Osteocyte (in vitro differentiated cells): ENCODE results near the gene AKAP17A. TPM values are rescaled to one million over a fixed set of nuclear protein-coding genes. Genes with fewer than 3 reads are reported as not detected.
"Not testable (repeated sequence)": the region's sequence is repeated elsewhere in the genome, so short reads cannot be mapped to it uniquely, and the experiment has no call there.

Source experiments
- DNase-seq: peaks from one replicate; pipeline ENCODE4 v3.0.0; 2021; ENCODE audit warnings: mixed read lengths; ENCODE audit not compliant: unreplicated experiment; ENCODE audit errors: extremely low spot score
- H3K27ac Mint-ChIP-seq: one replicate; pipeline ENCODE4 v1.8.0; 2021; ENCODE audit warnings: mild to moderate bottlenecking, mixed read lengths; ENCODE audit not compliant: unreplicated experiment
- H3K27me3 Mint-ChIP-seq: one replicate; pipeline ENCODE4 v1.8.0; 2021; ENCODE audit warnings: mixed read lengths; ENCODE audit not compliant: unreplicated experiment
- H3K36me3 Mint-ChIP-seq: one replicate; pipeline ENCODE4 v1.8.0; 2021; ENCODE audit warnings: mixed read lengths; ENCODE audit not compliant: unreplicated experiment
- H3K4me1 Mint-ChIP-seq: one replicate; pipeline ENCODE4 v1.8.0; 2021; ENCODE audit warnings: mixed read lengths; ENCODE audit not compliant: unreplicated experiment
- H3K4me3 Mint-ChIP-seq: one replicate; pipeline ENCODE4 v1.8.0; 2021; ENCODE audit warnings: mild to moderate bottlenecking, moderate library complexity, mixed read lengths; ENCODE audit not compliant: unreplicated experiment
- H3K9me3 Mint-ChIP-seq: one replicate; pipeline ENCODE4 v1.8.0; 2021; ENCODE audit warnings: mixed read lengths; ENCODE audit not compliant: unreplicated experiment
- total RNA-seq: library from RNA; stranded (reverse); gene quantifications from 2 replicates; pipeline ENCODE4 v1.2.1, GENCODE V29; 2021
- TF ChIP-seq, protein P1 (sequence below): fragments of 200-600 bp; sonication (generic); IDR thresholded peaks from 2 replicates; pipeline ENCODE4 v1.5.0; 2021; ENCODE audit warnings: antibody characterized with exemption, mild to moderate bottlenecking, moderate library complexity

AKAP17A gene
- total RNA-seq, 1 donor from 2014 or later: 48.7 TPM

- H3K4me1 Mint-ChIP-seq: no peaks in the 10 kb centered on the region
- no peak for DNase-seq
- H3K27me3 Mint-ChIP-seq: no peaks in the 10 kb centered on the region
- no peak overlapping the region for H3K27ac Mint-ChIP-seq
- TF ChIP-seq, protein P1, sequence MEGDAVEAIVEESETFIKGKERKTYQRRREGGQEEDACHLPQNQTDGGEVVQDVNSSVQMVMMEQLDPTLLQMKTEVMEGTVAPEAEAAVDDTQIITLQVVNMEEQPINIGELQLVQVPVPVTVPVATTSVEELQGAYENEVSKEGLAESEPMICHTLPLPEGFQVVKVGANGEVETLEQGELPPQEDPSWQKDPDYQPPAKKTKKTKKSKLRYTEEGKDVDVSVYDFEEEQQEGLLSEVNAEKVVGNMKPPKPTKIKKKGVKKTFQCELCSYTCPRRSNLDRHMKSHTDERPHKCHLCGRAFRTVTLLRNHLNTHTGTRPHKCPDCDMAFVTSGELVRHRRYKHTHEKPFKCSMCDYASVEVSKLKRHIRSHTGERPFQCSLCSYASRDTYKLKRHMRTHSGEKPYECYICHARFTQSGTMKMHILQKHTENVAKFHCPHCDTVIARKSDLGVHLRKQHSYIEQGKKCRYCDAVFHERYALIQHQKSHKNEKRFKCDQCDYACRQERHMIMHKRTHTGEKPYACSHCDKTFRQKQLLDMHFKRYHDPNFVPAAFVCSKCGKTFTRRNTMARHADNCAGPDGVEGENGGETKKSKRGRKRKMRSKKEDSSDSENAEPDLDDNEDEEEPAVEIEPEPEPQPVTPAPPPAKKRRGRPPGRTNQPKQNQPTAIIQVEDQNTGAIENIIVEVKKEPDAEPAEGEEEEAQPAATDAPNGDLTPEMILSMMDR: no peak
- H3K9me3 Mint-ChIP-seq: peaks cover 8% of the 10 kb centered on the region
- H3K4me3 Mint-ChIP-seq: no peak overlapping the region
- no peaks in the 10 kb centered on the region for H3K36me3 Mint-ChIP-seq
Observed at GRCh38 chrX:1551959-1552546, 39.4 kb upstream of the AKAP17A start.

DNA sequence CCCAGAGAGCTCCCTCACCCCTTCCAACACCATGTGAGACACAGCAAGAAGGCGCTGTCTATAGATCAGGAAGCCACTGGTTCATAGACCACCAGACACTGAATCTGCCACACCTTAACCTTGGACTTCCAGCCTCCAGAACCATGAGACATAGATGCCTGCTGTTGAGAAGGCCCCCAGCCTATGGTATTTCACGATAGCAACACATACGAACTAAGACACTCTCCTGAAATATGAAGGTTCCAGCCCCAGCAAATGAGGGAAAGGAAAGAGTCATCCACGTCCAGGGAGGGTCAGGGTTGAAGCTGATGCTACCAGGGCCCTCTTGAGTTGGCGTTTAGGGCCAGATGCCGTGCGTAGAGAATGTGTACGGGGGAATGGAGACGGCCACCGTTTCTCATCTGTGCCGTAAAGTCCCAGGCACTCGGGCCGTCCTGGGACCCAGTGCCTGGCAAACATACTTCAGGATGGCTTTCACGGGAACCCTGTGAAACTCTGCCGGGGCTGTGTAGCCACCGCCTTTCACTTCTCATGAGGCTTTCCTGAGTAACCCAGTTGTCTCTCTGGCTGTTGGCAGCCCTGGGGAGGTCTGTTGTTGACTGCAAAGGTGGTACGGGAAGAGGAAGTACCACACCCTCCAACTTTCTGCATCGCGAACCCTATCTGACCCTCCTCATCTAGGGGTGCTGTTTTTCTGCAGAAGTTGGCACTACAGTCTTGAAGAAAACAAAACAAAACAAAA lies 36.8 kb upstream of the AKAP17A start:
- H3K4me3 Mint-ChIP-seq: no peak overlapping the region
- no peaks in the 10 kb centered on the region for H3K36me3 Mint-ChIP-seq
- TF ChIP-seq, protein P1: no peak
- no peaks in the 10 kb centered on the region for H3K27me3 Mint-ChIP-seq
- H3K27ac Mint-ChIP-seq: no peak overlapping the region
- peak; percentile 62 for DNase-seq
- H3K9me3 Mint-ChIP-seq: peaks cover 8% of the 10 kb centered on the region
- H3K4me1 Mint-ChIP-seq: no peaks in the 10 kb centered on the region

- peaks cover 8% of the 10 kb centered on the region for H3K9me3 Mint-ChIP-seq
- no peaks in the 10 kb centered on the region for H3K27me3 Mint-ChIP-seq
- DNase-seq: peak; percentile 11
- no peak overlapping the region for H3K4me3 Mint-ChIP-seq
- TF ChIP-seq, protein P1: no peak
- H3K27ac Mint-ChIP-seq: no peak overlapping the region
- H3K36me3 Mint-ChIP-seq: no peaks in the 10 kb centered on the region
- no peaks in the 10 kb centered on the region for H3K4me1 Mint-ChIP-seq
Observed at GRCh38 chrX:1555370-1555769, 36.0 kb upstream of the AKAP17A start.

- not testable (repeated sequence) for H3K4me3 Mint-ChIP-seq, H3K36me3 Mint-ChIP-seq, H3K4me1 Mint-ChIP-seq, H3K27ac Mint-ChIP-seq, H3K9me3 Mint-ChIP-seq, H3K27me3 Mint-ChIP-seq
- DNase-seq: peak; percentile 27
Observed at GRCh38 chrX:1557442-1557841, 34.0 kb upstream of the AKAP17A start.

DNA sequence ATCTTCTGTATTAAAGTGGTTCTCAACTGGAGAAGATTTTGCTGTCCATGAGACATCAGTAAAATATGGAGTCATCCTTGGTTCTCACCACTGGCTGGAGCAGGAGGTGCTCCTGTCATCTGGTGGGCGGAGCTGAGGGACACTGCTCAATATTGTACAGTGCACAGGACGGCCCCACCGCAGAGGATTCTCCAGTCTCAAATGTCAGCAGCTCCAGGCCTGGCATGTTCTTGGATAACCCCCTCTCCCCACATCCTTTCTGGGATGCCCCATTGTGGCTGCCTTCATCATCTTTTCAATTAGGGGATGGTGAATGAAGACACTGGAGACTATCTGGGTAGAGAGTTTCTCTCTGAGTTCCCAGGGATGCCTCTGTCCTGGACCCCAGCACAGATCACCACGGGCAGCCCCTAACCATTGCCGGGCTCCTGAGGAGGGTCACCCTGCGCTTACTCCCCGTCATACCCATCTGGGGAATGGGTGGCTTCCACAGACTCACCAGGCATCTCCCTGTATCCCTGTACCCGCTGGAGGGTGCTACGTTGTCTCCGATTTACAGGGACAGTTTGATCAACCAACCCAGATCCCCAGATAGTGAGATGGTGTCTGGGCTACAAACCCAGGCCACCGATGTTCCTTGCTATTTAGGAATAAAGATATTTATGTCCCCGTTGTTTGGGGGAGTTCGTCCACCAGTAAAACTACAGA lies 32.5 kb upstream of the AKAP17A start:
- Mint-ChIP-seq H3K4me1 (no peaks in the 10 kb centered on the region), H3K27me3 (peaks cover 2% of the 10 kb centered on the region), H3K36me3 (no peaks in the 10 kb centered on the region), H3K9me3 (peaks cover 8% of the 10 kb centered on the region), H3K27ac (no peak overlapping the region), H3K4me3 (no peak overlapping the region)
- DNase-seq: peak; percentile 72
- TF ChIP-seq, protein P1: no peak
